ENCODE measurements around the gene ZNF530. TPM values are rescaled to one million over a fixed set of nuclear protein-coding genes. Genes with fewer than 3 reads are reported as not detected.
A peak's percentile ranks its signal among the peaks of the same experiment; 100 is the strongest.

ZNF530 gene
- 1.6 TPM for polyA plus RNA-seq (2013, experiment 1 of 2; ENCODE audit: insufficient read length)
- 1.8 TPM for polyA plus RNA-seq (2013, experiment 2 of 2; ENCODE audit: insufficient read length)

DNA sequence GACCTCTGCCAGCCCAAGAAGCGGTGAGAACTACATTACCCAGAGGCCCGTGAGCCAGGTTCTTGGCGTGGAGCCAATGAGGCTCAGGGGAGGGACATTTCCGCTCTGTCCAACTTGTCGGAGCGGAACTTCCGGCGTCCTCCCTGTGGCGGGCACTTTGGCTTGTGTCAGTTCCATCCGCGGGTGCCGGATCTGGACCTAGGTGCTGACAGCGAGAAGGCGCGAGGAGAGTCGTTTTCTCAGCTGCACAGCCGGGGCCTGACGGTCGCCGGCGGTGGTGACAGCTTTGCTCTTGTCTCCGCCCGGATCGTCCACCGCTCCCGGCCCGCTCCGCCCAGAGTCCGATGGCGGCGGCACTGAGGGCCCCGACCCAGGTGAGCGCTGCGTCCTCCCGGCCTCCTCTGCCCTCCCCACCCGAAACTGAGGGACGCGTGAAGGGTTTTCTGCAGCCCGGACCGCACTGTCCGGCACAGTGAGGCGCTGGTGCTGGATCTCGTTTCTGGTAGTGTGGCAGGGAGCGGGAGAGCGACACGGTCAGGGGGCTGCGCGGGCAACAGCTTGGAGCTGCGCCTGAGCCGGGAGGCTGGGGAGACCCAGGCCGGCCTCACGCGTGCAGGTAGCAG is at the start of gene ZNF530:
Gene ZNF530, plus strand, starts transcription at position 125 of the 623 bp plus-strand sequence. CDS start 4,461 bp downstream, outside the sequence.
- DNase-seq = peak; percentile 92

DNA sequence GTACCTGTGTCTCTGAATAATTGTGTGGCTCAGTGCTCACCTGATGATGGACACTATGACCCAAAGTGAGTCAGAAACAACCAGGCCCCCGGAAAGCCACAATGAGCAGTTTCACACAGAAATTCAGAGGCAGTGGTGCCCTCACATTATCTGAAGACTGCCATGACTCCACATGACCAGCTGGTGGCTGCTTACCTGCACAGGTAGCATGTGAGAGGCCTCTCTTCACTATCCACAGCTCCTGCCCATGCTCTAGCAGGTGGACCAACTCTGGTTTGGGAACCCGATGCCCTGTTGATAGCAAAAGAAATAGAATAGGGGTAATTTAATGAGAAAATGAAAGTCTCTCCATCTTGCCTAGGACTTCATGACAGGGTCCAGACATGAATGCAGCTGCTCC is 47.3 kb upstream of the ZNF530 start:
- no peak for DNase-seq

DNA sequence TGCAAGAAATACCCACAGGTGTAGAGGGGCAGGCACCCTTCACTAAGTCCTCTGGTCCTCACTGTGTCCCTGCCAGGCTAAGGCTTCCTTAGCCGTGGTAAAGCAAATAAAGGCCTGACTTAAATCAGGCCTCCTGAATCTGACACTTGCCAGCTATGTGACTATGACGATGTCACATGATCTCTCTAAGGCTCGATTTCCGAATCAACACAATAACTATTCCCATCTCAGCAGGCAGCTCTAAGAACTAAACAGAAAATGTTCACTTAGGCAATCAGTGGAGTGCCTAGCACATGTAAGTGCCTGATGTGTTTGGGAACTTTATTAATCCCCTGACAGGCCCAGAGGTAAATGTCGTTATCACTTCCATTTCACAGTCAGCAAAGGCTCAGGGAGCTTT is 42.0 kb upstream of the ZNF530 start:
- DNase-seq = no peak

DNA sequence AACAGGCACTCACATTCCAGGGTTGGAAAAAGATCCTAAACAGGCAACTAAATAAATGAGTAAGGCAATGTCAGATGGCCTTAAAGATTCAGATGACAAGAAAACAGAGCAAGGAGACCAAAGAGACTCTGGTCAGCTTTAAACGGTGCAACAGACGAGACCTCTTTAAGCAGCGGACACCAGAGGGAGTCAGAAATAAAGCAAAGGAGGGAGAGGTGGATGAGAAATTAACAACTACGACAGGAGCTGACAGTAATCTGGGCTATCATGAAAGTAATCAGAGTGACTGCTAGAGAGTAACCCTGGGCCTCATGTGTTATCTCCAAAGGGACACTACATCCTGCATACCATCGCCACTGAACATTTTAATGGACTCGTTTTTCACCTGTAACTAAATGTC is 41.2 kb upstream of the ZNF530 start:
- DNase-seq = no peak

DNA sequence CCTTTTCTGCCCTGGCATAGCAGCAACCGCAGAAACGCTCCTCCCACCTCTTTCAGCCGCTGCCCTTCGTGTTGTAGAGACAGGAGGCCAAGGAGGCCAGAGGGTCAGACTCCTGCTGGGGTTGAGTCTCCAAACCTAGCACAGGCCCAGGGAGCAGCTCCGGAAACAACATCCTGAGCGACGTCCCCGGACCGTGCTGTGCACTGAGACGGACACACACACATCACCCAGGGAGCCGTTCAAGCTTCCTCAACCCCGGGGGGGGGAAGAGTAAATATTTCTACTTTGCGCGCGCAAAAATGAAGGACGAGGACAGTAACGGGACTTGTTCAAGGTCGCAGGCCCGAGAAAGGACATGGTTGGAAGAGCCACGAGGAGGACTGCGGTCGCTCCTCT is 40.7 kb upstream of the ZNF530 start:
- no peak for DNase-seq

DNA sequence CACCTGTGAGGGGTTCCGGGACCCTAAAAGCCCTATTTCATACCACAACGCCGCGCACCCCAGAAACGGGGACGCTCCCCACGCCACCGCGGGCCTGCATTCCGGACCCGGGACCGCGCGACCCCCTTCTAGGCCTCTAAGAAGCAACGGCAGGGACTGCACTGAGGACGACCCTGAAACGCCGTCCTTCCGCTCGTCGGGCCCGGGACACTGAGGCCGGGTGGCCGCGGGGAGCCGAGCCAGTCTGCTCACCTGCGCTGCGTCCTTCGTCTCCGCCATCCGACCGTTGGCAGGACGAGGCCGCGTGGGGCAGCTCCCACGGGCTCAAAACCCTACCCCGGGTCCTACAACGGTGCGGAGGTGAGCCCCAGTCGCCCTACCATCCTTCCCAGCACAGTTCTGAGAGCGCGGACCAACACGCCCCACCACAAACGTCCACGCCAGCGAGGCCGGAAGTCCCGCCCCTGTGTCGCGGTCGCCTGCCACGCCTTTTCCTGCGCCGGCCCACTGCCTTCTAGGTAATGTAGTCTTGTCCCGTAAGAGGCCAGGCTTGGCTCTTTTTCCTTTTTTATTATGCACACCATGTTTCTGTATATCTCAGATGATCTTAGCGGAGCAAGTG is 40.2 kb upstream of the ZNF530 start, which contains the start of gene ZNF550:
Gene ZNF550, minus strand, starts transcription at position 460 of the 622 bp plus-strand sequence. Its CDS starts 181 bp downstream, at position 279.
- DNase-seq = peak; percentile 85

DNA sequence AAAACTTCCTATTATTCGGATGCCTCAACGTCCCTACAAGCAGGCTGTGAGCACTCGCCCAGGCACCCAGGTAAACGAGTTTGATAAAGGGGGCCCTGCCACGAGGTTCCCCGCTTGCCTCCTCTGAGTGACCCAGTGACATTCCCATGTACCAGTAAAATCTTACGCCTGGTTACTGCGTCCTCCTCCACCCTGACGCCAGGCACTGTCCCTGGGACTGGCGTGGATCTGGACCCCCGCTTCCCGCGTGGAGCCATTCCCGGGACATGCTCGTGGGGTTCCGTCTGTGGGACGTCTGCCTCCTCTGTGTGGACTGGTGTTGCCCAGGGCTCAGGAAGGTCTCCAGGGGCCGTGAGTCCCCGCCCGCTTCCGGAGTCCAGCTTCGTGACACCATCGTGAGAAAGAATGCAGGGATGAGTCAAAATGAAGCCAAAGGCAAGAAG is 39.6 kb upstream of the ZNF530 start:
- peak; percentile 54 for DNase-seq

DNA sequence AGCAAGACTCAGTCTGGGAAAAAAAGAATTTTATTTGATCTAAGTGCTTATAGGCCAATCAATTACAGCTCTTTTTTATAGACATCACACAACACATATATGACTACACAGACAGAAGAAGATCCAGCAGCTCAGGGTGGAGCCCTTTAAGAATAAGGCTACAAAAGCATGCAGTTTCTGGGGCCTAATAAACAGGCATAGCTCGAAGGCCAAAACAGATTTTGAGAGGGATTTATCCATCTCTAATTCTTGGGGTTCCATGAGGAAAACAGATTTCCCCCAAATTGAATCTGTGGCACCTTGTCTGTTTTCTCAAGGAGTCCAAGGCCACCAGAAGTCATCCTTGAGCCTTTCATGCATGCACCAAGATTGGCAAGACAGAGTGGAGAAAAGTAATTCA is 36.1 kb upstream of the ZNF530 start:
- DNase-seq = no peak

DNA sequence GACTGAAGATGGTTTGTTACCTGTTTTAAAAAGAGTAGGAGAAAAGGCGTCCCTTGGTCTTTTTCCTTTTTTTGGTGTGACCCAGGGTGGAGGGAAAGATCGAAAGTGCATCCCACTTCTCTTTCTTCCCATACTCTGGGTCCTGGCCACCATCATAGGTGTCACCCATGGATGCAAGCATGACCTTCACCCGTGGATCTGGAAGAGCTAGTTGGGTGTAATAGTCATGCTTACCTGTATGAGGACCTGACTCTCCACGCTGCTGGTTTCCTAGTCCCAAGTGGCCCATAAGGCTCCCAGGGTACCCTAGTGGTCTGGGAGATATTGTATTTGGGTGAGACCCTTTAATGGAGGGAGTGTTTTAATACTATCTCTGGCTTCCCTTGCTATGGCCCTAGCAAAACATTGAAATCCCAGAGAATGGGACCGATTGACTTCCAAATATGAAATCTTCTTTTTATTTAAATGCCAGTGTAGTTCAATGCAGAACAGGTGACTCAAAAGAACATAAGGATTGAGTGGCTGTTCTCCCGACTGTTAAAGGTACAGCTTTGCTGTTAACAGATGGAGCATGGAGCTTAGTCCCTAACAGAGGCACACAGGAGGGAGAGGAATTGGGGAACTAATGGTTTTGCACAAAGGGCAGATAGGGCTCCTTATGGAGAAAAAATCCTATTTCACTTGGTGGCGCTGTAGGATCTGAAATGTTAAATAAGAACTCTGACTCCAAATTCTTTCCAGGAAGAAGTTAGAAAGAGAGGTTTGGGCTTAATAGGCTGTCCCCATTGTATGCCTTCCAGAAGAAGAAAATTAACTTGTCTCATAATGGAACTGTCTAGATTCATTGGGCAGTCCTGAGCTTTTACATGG is 33.1 kb upstream of the ZNF530 start:
- peak; percentile 13 for DNase-seq

DNA sequence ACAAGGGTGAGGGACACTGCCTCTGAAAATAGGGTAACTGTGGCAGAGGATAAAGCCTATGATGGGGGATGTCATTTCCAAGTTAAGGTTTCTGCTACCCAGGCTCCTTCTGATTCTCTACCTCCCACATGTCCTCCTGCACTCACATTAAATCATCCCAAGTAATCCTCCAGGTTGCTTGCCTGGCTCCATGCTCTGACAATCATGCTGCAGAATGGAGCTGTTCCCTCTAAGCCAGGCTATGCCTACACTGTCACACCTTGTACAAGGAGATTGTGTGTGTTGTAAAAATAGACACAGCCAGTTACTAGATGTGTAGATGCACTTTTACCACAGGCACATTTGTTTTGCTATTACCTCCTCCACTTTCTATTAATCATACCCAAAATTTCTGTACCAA is 29.0 kb upstream of the ZNF530 start:
- DNase-seq = no peak

DNA sequence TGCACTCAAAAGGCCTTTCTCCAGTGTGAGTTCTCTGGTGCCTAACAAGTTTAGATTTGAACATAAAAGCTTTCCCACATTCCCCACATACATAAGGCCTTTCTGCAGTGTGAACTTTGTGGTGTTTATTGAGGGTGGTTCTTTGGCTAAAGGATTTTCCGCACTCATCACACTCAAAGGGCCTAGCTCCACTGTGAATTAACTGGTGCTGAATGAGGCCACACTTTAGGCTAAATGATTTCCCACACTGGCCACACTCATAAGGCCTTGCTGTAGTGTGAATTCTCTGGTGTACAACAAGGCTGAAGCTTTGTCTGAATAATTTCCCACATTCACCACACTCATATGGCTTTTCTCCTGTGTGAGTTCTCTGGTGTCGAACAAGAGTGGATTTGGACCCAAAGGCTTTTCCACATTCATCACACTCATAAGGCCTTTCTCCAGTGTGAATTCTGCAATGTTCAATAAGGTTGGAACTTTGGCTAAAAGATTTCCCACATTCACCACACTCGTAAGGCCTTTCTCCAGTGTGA is 27.2 kb upstream of the ZNF530 start:
- no peak for DNase-seq

DNA sequence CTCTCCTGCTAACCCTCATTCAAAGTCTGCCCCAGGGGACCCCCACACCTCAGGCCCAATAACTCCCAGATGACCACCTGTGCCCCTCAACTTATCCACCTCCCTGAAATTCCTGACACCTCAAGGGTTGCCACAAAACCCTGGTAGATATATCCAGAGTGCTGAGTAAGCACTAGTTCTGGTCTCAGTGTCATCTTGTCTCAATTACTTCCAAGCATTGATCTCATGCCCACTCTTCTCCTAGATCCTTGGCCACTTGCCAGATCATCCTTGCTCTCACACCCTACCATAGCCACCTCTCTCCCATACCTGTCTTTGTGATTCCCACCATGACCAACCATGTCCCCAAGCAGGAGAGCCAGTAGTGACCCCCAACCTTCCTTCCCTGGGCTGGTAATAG is 23.0 kb upstream of the ZNF530 start:
- DNase-seq = no peak

DNA sequence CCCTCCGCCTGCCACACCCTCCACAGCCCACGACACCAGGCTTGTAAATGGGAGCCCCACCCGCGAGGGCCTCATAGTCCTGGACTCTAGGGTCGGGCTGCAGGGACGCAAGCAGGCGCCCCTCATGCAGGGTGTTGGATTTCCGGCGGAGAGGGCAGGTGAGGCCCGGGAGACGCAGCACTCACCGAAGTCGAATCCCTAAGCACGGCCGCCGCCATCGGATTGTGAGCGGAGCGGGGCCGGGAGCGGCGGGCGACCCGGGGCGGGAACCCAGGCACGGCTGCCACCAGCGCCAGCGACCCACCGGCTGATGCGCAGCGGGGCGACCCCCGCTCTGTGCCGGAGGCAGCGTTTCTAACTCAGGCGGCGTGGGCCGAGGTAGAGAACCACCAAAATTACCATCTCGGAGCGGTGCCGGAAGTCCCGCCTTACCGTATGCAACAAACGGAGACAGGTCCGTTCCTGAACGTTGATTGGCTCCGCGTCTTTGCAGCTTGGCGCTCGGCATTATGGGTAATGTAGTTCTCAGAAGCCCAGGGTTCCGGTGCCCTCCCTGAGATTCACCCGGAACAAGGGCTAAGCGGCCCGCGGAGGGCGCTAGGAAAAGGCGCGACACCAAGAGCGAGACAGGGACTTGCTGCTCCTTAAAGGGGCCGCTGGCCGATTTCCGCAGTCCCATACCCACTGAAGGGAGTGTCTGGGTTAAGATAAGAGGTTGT is 21.0 kb upstream of the ZNF530 start, which contains the start of gene ZNF416:
Gene ZNF416, minus strand, starts transcription at position 425 of the 719 bp plus-strand sequence. Its CDS starts 207 bp downstream, at position 218.
- peak; percentile 98 for DNase-seq

DNA sequence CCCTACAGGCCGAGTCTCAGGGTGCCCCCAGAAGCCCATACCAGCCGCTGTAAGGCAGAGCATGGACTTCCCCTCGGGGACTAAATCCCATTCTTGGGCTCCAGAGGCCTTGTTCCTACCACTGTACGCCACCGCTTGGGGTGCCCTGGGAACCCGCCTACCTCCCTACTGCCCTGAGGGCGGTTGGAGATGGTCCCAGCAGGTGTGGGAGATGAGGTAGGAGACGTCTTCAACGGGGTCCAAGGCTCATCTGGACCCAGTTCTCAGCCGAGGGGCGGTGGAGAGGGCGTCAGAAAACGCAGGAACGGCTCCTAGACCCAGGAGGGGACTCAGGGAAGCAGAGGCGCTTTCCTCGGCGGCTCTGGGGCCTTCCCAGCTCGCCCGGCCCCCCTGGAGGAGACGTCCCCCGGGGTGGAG is 16.6 kb upstream of the ZNF530 start:
- no peak for DNase-seq

DNA sequence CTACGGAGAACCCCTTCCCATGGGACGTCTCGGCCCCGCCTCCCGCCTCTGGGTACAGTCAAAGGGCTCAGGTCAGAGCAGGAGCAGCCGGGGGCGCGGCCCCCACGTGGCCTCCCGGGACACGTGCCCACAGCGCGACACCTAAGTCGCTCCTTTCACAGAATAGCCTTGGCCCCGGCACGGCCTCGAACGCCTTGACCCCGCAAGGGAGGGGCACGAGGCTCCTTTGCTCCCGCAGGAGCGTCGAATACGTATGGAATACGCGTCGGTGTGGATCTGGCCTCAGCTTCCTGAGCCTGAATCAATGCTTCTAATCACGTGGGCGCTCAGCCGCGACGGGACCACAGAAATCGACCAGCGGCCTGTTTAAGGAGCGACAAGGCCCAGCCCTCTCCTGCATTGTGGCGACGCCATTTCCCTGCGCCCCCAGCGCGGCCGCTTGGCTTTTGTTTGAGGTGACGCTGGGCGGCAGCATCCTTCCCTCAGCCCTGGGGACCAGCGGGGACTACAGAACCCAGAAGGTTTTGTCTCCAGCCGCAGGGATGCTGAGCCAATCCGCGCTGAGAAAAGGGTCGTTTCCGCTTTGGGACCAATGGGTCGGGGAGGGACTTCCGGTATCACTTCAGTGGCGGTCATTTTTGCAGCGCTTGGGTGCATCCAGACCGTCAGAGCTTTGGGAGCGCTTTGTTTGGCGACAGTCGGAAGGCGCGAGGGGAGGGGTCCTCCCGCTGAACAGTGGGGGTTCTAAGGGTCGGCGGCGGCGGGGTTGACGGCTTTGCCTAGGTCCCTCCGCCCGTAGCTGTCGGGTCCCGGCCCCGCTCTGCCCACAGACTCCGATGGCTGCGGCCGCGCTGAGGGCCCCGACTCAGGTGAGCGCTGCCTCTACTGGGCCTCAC is 15.9 kb upstream of the ZNF530 start, which contains the start of gene ZIK1:
Gene ZIK1, plus strand, starts transcription at position 625 of the 896 bp plus-strand sequence. Its CDS starts 212 bp downstream, at position 837.
- DNase-seq = peak; percentile 95

DNA sequence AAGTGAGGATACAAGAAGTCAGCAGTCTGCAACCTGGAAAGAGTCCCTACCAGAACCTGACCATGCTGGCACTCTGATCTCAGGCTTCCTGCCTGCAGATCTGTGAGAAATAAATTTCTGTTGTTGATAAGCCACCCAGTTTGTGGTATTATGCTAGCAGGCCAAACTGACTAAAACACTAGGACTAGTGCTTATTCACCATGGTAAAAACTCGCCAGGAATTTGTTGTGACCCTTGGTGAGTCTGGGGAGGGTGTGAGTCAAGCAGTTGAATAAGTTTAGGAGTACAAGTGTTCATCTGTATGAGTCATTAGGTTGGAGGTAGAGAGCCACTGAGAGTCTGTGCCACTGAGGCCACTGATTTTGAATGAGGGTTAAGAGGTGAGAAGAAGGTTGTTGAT is 12.2 kb upstream of the ZNF530 start:
- peak; percentile 31 for DNase-seq

DNA sequence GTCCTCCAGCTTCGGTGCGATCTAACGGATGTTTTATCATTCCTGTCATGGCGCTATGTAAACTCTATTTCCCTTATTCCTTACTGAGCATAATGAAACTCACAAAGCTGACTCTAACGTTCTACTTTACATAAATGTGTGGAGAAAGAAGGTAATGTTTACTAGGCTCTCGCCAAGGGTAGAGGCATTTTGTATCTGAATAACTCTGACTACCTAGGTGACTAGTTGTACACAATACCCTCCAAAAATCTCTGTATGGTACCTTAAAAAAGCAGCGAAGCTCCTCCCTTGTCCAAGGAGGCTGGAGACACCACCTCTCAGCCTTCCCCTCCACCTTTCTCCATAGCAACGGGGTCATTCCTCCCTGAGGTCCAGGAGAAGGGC is 316 bp upstream of the ZNF530 start:
- DNase-seq = no peak

DNA sequence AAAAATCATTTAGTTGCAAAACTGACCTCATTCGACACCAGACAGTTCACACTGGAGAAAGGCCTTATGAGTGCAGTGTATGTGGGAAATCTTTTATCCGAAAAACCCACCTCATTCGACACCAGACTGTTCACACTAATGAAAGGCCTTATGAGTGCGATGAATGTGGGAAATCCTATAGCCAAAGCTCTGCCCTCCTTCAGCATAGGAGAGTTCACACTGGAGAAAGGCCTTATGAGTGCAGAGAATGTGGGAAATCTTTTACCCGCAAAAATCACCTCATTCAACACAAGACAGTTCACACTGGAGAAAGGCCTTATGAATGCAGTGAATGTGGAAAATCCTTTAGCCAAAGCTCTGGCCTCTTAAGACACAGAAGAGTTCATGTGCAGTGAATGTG is 7.2 kb downstream of the ZNF530 start:
- DNase-seq = no peak

DNA sequence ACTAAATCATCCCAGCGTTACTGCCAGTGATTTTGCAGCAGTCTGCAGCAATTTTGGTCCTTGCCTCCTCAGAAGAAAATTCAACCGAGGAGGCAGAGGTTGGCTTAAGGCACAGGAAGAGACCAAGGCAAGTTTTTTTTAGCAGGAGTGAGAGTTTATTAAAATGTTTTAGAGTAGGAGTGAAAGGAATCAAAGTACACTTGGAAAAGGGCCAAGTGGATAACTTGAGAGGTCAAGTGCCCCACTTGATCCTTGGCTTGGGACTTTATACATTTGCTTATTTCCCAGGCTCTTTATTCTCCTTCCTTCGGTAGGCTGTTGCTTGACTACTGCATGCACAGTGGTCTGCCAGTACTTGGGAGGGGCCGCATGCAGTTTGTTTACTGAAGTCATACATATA is 11.4 kb downstream of the ZNF530 start:
- no peak for DNase-seq

DNA sequence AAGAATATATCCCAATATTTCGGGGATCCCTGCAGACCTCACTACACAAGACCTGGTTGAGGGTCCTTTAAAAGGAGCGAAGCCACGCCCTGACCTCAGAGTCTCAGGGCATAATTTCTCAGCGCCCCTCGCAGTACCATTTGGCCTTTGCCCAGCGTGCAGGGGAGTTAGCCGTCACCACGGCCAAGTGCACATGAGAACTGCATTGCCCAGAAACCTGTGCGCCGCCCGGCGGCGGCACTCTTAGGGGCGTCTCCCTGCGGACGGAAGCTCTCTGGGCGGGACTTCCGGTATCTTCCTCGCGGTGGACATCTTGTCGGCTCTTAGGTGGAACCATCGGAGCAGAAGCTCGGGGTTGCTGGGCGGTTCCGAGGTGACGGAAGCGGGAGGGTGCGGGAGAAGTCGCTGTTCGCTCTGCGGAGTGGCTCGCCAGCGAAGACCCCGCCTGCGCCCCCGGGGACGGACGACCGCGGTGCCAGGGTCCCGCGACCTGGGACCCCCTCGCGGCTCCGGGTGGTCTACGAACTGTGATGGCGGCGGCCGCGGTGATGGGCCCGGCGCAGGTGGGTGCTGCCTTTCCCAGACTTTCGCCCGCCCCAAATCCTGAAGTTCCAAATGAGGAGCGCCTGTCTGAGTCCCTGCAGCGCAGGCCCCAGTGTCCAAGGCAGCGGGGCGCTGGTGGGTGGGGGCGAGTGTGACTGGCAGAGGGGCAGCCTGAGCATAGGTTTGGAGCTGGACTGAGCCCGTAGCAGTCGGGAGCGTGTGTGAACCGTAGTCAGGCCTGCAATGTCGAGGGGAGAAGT is 14.5 kb downstream of the ZNF530 start, which contains the start of gene ZNF134:
Gene ZNF134, plus strand, starts transcription at position 302 of the 803 bp plus-strand sequence. CDS start 5,227 bp downstream, outside the sequence.
- DNase-seq = peak; percentile 89

Data from fibroblast of skin of abdomen (primary cell).